NCI-H748 (cell line): Measurements from ENCODE around the gene EZH1.
A peak's percentile ranks its signal among the peaks of the same experiment; 100 is the strongest.

Experiments used
- DNase-seq: peaks from one replicate; lab custom pipeline; 2025; ENCODE audit not compliant: unreplicated experiment; lab: John Stamatoyannopoulos, UW

The EZH1 gene

DNA sequence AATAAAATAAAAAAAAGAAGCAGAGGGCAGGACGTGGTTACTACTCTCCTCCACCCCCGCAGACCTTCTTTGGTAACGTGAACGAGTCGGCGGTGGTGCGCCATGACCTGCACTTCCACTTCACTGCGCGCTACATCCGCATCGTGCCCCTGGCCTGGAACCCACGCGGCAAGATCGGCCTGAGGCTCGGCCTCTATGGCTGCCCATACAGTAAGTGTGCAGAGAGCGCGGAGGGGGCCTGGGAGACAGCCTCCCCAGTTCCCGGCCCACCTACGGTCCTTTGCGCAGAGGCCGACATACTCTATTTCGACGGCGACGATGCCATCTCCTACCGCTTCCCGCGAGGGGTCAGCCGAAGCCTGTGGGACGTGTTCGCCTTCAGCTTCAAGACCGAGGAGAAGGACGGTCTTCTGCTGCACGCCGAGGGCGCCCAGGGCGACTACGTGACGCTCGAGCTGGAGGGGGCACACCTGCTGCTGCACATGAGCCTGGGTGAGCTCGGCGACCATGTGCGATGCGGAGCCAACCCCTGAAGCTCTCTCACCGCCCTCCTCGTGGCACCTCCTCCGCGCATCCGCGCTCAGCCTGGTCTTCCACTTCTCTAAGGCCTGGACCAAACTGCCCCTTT lies 59.8 kb downstream of the EZH1 start:
- DNase-seq = no peak

DNA sequence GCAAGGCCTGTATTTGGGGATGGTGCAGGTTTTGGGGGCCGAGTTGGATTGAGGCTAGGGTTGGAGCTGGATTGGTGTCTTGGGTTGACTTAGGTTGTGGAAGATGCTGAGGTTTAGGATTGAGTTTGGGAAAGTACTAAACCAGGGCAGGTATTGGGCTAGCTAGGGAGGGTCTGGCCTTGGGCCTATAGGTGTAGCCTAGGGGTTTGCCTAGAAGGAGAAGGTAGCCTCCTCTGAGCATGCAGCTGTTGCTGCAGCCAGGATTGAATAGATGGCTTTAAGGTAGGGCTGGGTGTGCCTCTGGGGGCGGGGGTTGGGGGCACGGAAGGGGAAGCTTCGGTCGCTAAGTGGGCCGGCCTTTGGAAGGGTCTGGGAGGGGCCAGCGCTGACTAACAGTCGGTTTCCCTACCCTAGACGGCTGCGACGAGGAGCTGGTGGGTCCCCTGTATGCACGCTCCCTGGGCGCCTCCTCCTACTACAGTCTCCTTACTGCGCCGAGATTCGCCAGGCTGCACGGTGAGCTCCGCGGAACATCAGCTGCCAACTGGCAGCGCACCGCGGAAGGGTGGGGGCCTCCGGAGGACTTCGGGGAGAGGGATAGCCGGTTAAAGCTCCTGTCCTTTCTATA lies 61.3 kb downstream of the EZH1 start:
- no peak for DNase-seq

DNA sequence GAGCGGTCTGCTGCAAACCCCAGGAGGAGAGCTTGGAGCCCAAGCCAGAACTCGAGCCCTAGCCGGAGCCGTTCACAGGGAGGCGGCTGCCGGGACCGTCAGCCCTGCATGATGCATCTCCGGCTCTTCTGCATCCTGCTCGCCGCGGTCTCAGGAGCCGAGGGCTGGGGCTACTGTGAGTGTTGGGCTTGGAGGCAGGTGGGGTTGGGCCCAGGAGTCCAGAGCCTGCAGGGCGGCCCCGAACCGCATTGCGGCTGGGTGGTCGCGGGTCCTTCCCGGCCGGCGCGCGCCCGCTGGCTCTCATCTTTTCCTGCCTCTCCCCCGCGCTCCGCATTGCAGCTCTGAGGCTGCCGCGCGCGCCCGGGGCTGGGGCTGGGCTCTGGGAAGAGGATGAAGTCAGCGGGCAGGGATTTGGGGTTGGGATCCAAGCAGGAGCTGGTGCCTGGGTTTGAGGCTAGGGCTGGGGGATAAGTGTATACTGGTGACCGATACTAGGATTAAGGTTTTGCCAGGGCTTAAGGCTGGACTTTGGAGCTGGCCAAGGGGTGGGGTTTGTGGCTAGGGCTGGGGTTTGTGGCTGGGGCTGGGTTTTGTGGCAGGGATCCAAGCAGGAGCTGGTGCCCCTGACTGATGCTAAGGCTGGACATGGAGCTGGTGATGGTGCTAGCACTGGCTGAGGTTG lies 62.0 kb downstream of the EZH1 start:
- peak; percentile 76 for DNase-seq

DNA sequence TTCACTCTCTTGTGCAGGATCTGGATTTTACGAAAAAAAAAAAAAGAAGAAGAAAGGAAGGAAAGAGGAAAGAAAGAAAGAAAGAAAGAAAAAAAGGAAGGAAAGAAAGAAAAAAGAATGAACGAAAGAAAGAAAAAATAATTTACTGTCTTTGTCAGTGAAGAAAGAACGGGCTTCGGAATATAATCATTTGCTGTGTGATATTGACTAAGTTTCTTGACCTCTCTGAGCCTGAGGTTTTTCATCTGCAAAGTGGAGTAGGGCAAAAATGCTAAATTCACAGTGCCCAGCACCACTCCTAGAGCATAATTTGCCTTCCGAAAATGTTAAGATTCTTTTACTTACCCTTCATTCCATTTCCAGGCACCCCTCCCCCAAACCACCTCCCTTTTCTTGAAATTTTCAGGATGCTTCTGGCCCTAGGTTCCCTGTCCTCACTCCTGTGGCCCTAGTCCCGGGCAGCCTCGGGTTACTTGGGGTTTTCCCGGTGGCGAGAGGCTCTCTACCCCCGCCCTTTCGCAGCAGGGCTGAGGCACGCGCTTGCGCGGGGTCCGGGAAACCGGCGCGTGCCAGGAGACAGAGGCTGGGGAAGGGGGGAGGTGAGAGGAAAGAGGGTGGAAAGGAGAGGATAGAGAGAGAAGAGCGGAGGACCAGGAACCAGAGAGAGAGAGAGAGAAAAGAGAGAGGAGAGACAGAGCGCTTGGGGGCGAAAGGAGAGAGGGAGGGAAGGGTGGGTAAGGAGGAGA lies 62.7 kb downstream of the EZH1 start, which contains the start of gene CNTNAP1:
Gene CNTNAP1 (plus strand): TSS at position 556 of the 746 bp plus-strand sequence. CDS start 299 bp downstream, outside the sequence.
- DNase-seq = peak; percentile 80

DNA sequence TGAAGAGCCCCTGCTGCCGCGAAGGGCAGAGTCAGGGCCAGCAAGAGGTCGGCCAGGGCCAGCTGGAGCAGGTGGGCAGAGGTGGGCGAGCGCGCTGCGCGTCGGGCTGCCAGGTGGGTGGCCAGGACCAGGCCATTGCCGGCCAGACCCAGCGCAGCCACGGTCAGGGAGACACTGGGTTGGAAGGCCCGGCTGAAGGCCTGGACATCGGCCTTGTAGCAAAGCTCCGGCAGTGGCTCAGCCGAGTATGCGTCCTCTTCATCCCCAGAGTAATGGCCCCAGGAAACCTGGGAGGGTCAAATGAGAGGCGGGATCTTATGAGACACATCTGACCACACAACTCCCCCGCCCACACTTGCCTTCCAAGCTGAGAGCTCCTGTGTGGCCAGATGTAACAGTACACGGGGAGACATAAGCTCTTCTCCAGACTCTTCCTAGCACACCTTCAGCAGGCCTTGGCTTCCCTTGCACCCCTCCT lies 64.5 kb downstream of the EZH1 start:
- no peak for DNase-seq

DNA sequence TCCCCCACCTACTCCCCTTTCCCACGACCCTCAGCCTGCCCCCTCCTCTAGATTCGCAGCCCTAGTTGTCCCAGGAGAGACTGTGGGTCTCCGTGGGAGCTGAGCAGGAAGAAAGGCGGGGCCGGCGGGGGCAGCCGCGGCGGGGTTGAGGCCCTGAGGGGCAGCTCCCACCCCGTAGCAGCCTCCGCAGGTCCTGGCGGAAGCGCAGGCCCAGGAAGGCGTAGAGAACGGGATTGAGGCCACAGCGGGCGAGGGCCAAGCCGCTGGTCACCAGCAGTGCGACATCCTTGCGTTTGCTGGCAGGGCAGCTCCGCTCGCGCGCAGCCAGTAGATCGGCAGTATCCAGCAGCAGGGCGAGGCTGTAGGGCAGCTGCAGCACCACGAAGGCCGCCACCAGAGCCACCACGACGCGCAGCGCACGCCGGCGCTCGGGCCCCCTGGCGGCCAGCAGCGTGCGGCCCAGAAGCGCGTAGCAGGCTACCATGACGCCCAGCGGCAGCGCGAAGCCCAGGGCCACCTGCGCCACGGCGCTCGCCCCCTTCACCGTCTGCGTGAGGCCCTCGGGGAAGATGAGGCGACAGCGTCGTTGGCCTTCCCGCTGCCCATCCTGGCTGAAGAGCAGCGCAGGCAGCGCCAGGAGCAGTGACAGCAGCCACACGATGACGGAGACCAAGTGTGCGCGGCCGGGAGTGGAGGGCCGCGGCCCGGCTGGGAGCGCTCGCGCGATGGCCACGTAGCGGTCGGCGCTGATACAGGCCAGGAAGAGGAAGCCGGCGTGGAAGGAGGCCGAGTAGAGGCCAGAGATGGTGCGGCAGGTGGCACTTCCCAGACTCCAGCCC lies 65.1 kb downstream of the EZH1 start:
- DNase-seq = peak; percentile 89

DNA sequence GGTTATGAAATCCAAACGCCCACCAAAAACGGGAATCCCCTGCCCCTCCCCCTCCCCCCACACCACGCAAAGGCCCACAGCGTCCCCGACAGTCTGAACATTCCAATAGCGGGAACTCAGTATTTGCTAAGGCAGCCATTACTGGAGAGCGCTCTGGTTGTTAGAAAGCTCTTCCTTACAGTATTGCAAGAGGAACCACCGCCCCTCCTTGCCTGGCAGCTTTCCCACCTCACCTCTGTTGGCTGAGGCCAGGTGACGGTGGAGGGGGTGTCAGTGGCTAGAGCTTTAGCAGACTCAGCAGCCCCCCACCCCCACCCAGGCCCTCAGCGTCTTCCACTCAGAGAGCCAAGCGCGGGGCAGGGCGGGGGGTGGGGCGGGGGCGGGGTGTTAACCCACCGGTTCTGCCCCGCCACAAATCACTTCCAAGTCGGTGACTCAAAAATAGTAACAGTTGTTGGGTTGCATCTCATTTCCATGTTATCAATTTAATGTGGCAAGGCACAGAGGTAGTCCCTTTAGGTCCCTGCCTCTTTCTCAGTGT lies 65.8 kb downstream of the EZH1 start:
- peak; percentile 78 for DNase-seq

DNA sequence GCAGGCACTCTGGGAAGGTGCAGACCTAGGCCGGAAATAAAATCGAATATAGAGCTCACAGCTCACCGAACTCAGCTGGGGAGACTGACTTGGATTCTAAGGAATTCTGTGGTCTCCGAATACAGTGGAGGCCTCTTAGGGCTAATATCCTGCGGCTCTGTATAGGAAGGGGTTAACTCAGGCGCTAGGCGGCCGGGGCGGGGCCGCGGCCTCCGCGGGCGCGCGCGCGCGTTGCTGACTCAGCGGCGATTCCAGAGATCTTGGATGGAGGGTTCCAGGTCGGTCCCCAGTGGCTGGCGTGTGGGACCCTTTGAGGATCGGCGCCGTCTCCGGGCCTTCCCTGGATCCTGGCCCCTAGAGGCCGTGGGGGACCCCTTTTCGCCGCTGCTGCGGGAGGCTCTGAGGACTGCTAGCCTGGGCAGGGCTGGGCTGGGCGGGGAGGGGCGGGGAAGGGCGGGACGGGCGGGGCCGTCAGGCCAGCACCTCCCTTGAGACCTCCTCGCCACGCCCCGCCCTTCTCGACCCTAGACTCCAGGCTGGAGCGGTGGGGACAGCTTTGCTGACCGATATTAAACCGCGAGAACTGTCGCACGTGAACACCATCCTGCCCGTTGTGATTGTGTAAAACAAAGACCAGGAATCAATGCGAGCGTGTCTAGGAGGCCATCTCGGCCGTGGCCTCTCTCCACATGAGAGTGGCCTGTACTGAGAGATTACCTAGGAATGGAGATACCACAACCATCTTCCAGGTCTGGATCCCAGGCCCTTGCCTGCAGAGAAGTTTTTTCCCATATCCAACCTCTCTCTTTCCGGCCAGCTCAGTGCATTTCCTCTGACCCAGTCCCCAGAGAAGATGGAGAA lies 66.7 kb downstream of the EZH1 start:
- DNase-seq = peak; percentile 96

DNA sequence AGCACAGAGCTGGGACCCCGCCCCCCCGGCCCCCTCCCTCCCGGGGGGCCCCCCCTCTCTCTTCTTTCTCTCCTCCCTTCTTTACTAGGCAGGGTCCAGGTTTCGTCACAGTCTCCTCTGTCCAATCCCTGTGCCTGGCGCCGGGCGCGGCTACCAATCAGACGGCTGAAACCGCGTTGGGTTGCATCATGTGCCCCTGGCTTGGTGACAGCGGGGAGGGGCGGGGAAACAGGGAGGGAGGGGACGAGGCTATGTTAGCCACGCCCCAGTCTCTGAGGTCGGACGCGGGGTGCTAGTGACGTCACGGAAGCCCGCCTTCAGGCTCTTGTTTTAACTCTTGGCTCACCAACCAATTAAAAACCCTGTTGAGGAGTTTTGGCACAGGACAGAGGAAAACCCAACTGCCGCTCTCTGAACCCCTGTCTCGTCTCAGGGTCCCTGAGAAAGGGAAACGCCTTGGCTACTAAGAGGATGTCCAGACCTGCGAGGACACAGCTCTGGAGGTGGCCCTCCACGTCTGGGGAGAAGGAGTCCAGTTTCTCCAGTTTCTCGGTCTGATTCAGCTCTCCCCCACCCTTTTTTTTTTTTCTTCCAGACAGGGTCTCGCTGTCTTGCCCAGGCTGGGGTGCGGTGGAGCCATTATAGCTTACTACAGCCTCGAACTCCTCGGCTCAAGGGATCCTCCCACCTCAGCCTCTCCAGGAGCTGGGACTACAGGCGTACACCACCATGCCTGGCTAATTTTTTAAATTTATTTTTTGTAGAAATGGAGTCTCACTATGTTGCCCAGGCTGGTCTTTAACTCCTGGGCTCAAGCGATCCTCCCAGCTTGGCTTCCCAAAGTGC lies 67.6 kb downstream of the EZH1 start:
- peak; percentile 99 for DNase-seq

DNA sequence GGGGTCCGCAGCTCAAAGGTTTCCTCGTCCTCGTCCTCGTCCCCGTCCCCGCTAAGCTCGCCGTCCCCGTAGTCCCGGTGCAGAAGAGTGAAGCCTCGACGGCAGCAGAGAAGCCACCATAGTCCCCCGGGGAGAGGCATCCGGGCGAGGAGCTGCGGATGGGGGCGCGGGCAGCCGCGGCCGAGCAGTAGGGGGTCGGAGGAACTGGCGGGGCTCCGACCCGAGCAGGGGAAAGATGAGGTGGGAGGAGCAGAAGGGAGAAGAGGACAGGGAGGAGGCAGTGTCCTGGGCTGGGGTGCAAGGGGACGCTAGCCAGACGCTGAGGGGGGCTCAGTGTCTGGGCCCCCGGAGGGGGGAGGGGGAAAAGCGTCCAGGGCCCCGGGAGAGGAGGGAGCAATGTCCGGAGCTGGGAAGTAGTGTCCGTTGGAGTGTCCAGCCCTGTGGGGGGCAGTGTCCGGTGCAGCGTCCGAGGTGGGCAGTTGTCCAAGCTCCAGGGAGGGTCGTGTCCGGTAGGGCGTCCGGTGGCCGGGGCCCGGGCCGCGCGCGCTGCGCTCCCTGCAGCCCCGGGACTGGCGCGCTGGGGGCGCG lies 68.3 kb downstream of the EZH1 start, which contains the start of gene PLEKHH3:
Gene PLEKHH3 (minus strand): TSS at position 571 of the 588 bp plus-strand sequence. CDS start 431 bp downstream, at position 140.
- DNase-seq = peak; percentile 70

DNA sequence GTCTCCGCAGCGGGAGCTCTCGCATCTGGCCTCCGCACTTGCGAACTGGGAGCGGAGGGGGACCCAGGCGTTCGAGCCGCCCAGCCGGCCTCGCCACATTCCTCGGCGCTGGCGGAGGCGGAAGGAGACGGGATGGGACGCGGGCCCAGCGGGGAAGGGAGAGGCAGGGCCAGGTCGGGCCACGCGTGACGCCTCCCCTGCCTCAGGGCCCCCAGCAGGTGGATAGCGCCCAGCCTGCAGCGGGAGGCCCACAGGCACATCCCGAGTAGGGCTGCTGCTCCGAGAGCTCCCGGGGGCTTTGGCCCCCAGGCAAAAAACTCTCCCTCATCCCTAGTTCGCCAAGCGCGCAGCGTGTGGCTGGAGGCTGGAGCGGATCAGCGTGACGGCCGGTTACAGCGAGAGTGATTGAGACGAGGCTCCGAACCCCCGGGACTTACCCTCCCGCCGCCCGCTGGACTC lies 68.8 kb downstream of the EZH1 start:
- DNase-seq = peak; percentile 69

DNA sequence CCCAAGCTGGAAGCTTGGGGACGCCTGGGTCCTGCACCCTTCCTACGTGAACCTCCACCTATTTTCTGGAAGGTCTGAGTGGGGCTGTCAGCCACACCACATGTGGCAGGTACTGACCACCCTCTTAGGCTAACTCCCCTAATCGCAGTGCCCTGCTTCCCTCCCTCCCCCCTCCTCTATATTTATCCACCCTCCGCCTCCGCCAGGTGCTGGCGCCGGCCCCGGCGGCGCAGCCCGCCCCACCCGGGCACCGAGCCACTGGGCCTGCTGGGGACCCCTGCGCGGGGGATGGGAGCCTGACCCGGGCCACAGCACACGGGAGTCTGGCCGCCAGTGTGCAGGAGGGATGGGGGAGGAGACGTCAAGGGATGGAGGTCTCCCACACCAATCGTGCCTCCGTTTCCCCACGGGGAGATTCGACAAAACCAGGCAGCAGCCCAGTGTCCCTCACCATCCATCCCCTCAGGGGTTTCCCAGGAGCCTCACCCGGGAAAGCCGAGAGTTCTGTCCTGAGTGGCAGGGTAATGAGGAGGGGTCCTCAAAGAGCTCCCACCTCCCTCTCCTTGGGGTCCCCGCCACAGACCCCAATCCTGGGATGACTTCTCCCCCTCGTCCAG lies 69.4 kb downstream of the EZH1 start:
- DNase-seq = peak; percentile 75

DNA sequence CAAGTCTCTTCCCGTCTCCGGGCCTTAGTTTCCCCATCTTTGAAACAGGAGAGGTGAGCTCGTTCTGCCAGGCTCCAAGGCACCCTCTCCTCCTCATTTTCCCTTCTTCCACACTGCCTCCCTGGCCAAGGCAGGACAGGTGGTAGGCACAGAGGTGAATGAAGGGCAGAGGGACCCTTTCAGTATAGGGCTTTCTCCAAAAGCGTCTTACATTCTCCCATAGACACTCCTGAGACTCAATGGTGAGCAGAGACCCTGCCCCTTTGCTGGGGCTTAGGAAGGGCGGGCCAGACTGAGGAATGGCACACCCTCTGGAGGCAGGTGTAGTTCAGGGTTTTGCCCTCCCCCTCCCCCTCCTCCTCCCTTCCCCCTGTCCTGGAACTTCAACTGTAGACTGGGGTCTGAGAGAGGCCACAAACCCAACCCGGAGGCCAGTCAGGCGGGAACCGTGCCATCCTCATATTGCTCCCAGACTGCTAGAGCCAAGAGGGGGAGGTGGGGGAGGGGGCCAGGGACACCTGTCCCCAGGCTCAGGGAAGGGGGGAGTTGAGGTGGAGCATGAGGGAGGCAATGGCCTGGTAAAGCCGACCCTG lies 70.0 kb downstream of the EZH1 start:
- DNase-seq = peak; percentile 75

DNA sequence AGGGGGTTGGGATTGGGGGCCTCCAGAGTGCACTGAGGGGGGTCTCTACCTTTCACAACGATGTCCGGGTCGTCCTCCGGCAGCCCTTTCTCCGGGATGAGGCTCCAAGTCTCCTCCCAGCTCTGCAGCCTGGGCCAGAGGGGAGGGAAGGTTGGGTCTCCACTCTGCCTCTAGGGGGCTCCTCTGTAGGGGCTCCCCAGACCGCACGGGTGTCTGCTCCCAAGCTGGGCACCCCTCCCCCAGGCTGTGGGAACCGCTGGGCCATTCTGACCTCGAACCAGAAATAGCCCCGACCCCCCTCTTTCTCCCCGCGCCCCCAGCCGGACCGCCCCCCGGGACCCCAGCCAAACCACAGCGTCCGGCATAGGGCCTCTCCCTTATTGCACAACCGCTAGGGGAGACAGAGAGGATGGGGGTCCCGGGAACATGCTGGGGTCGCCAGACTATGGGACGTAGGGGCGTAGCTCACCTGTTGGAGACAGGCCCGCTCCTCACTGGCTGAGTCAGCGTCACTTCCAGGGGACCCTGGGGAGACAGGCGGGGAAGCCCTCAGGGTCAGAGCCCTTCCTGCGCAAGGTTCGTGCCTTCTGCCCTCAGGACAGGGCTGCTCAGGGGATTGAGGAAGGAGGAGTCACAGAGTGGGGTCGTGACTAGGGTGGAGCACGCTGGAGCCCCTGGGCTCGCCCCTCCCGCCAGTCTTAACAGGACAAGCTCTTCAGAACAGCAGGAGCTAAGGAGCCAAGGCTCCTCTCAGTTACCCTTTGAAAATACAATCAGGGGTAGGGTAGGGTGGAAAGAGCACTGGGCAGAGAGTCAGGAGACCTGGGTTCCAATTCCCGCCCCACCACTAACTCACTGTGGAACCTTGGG lies 70.7 kb downstream of the EZH1 start:
- DNase-seq = no peak

DNA sequence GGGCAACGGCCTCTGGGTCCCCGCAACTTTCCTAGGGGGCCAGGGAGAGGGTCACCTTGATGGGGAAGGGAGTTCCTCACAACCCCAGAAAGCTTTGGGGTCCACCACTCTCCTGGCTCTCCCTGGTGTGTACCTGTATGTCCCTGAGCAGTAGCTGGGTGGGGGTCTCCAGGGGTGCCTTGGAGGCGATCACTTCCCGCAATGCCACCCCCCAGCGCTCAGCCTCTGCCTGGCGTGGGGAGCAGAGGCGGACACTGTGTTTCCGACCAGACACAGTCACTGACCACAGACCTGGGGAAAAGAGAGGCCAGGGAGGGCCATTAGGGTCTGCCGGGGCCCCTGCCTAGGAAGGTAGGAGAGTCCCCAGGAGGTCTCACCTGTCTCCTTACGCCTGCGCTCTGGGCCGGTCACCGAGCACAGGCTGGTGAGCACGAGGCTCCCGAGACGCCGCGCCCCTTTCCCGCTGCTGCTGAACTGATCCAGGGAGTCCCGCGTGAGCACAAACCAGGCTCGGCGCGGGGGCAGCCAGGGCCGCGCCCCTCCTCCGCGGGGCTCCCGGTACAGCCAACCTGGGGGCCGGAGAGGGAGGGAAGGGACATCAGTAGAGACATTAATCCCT lies 71.5 kb downstream of the EZH1 start:
- DNase-seq = no peak

DNA sequence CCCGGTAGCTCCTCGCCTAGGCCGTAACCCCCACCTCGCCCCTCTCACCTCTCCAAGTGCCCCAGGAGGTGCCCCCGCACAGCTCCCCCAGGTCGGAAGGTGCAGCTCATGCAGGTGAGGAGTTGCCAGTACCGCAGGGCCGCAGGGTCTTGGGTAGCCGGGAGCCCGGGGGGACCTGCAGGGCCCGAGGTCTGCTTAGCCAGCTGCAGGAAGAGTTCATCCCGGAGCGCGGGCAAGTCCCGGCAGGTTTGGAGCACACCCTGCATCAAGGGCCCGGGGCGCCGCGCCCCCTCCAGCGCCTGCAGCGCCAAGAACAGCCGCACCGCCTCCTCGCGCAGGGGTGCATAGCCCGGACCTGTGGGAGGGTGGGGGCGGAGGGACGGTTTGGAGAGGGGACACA lies 72.8 kb downstream of the EZH1 start:
- no peak for DNase-seq
